Mammary epithelial cell (primary cell): Measurements from ENCODE around the gene TNIK.

Source experiments
- CTCF ChIP-seq, 2 donors: IDR thresholded peaks in 1 of 2; conservative IDR thresholded peaks in 1 of 2; 2 replicates each; pipeline ENCODE4 v1.5.1; 2011 to 2012; ENCODE audit warnings: inconsistent platforms in 2 of 2, low read length in 2 of 2, mild to moderate bottlenecking in 2 of 2, control low read depth in 1 of 2, low read depth in 1 of 2; ENCODE audit not compliant: insufficient read depth in 1 of 2; ENCODE audit errors: extremely low read depth in 1 of 2
- EZH2 ChIP-seq: IDR thresholded peaks from 2 replicates; pipeline ENCODE4 v1.6.1; 2012; ENCODE audit warnings: low read length, inconsistent platforms, borderline replicate concordance

GRCh38 chr3:171342783-171343420, 117.3 kb downstream of the TNIK start:
- no peak for TF ChIP-seq CTCF (conservative IDR thresholded peaks at IDR 0.05 in 1 of 2, IDR thresholded peaks at IDR 0.05 in 1 of 2; ENCODE audit: extremely low read depth in 1 of 2, insufficient read depth in 1 of 2, low read depth in 1 of 2, low read length in 2 of 2)
- no peak for TF ChIP-seq EZH2
